H1 (cell line): ENCODE results near the gene PDZRN3. TPM values are rescaled to one million over a fixed set of nuclear protein-coding genes. Genes with fewer than 3 reads are reported as not detected.

Source experiments
- CTCF ChIA-PET: fragments of 300-600 bp; sonication (Branson Sonifier 250); formaldehyde crosslinking; loops from one replicate; lab custom pipeline; 2021; ENCODE audit not compliant: partially characterized antibody; lab: Charles Lee
- POLR2A ChIA-PET: fragments of 300-600 bp; sonication (Branson Sonifier 250); formaldehyde crosslinking; loops from one replicate; lab custom pipeline; 2021; ENCODE audit warnings: inconsistent platforms; ENCODE audit not compliant: partially characterized antibody; lab: Charles Lee
- DNase-seq, 2 experiments: peaks; one replicate each; pipeline versions ENCODE4 v3.0.0 to v3.0.0-alpha.2; 2010 to 2022; ENCODE audit warnings: low spot score in 2 of 2, low read depth in 1 of 2, mixed read lengths in 1 of 2
- FAIRE-seq: peaks from 2 replicates; lab custom pipeline; 2011; peaks lifted over from hg19 to GRCh38; lab: Jason Lieb, UNC
- H2AFZ ChIP-seq: 2 replicates; pipeline ENCODE4 v1.8.1; 2012; ENCODE audit warnings: low read length, inconsistent platforms
- H2AK5ac ChIP-seq: 2 replicates; pipeline ENCODE4 v1.6.1; 2013; ENCODE audit warnings: low read depth, low read length
- H2BK120ac ChIP-seq: replicated peaks from 2 replicates; pipeline ENCODE3; 2013; ENCODE audit warnings: low read depth, low read length, inconsistent platforms
- H2BK12ac ChIP-seq: 2 replicates; pipeline ENCODE4 v1.6.1; 2013; ENCODE audit warnings: low read depth, low read length
- H2BK15ac ChIP-seq: 2 replicates; pipeline ENCODE4 v1.6.1; 2013; ENCODE audit warnings: low read length
- H2BK20ac ChIP-seq: 2 replicates; pipeline ENCODE4 v1.6.1; 2013; ENCODE audit warnings: low read length
- H2BK5ac ChIP-seq: 2 replicates; pipeline ENCODE4 v1.6.1; 2013; ENCODE audit warnings: low read depth, low read length
- H3K14ac ChIP-seq: 2 replicates; pipeline ENCODE4 v1.6.1; 2013; ENCODE audit warnings: inconsistent platforms; ENCODE audit not compliant: insufficient read length
- H3K18ac ChIP-seq: 2 replicates; pipeline ENCODE4 v1.6.1; 2013; ENCODE audit warnings: low read length; ENCODE audit errors: extremely low read depth
- H3K23ac ChIP-seq: 2 replicates; pipeline ENCODE4 v1.6.1; 2013; ENCODE audit warnings: inconsistent platforms; ENCODE audit not compliant: insufficient read length
- H3K23me2 ChIP-seq: 2 replicates; pipeline ENCODE4 v1.6.1; 2013; ENCODE audit warnings: low read depth, low read length
- H3K27ac ChIP-seq: 2 replicates; pipeline ENCODE4 v1.6.1; 2011; ENCODE audit warnings: low read depth, low read length, inconsistent platforms
- H3K27me3 ChIP-seq, 4 experiments: replicated peaks in 1 of 4; 1 replicate in 1 of 4; 2 replicates in 3 of 4; pipeline versions ENCODE4 v1.6.1 to v1.8.1; 2011 to 2013; ENCODE audit warnings: low read length in 3 of 4, mild to moderate bottlenecking in 3 of 4, inconsistent platforms in 2 of 4, mixed read lengths in 2 of 4, moderate library complexity in 1 of 4; ENCODE audit not compliant: control insufficient read depth in 3 of 4, insufficient read depth in 3 of 4; ENCODE audit errors: extremely low read depth in 1 of 4
- H3K36me3 ChIP-seq, 4 experiments: 2 replicates each; pipeline versions ENCODE4 v1.6.1 to v1.8.1; 2011 to 2013; ENCODE audit warnings: mild to moderate bottlenecking in 4 of 4, low read length in 3 of 4, moderate library complexity in 2 of 4, control low read depth in 1 of 4, inconsistent platforms in 1 of 4; ENCODE audit not compliant: insufficient read depth in 4 of 4, control insufficient read depth in 2 of 4
- H3K4ac ChIP-seq: replicated peaks from 2 replicates; pipeline ENCODE3; 2013; ENCODE audit warnings: low read length, low read depth, mixed read lengths, inconsistent platforms; ENCODE audit not compliant: insufficient read length
- H3K4me1 ChIP-seq, 4 experiments: replicated peaks in 1 of 4; 1 replicate in 1 of 4; 2 replicates in 3 of 4; pipeline versions ENCODE4 v1.6.1 to v1.8.1; 2011 to 2013; ENCODE audit warnings: low read length in 3 of 4, inconsistent platforms in 2 of 4, mixed read lengths in 1 of 4; ENCODE audit not compliant: insufficient read depth in 4 of 4, control insufficient read depth in 3 of 4
- H3K4me2 ChIP-seq, 2 experiments: 2 replicates each; pipeline versions ENCODE4 v1.6.1 to v1.8.1; 2011 to 2013; ENCODE audit warnings: low read depth in 2 of 2, low read length in 2 of 2, control low read depth in 1 of 2, inconsistent platforms in 1 of 2, mild to moderate bottlenecking in 1 of 2; ENCODE audit not compliant: insufficient read depth in 1 of 2
- H3K4me3 ChIP-seq, 4 experiments: fragments of 200-600, 300-600 bp in 1 of 4; sonication (generic), shearing (Covaris generic), sonication (Bioruptor Twin) in 1 of 4; 2 replicates each; pipeline versions ENCODE4 v1.5.1 to v1.8.1; 2011 to 2016; ENCODE audit warnings: low read length in 4 of 4, low read depth in 3 of 4, control low read depth in 2 of 4, inconsistent platforms in 2 of 4, mild to moderate bottlenecking in 2 of 4, mixed read lengths in 1 of 4, moderate library complexity in 1 of 4; ENCODE audit not compliant: insufficient read depth in 2 of 4; ENCODE audit errors: extremely low read depth in 1 of 4
- H3K56ac ChIP-seq: replicated peaks from 2 replicates; pipeline ENCODE3; 2013; ENCODE audit warnings: low read depth, mild to moderate bottlenecking, mixed read lengths, low read length, inconsistent platforms; ENCODE audit not compliant: insufficient read length
- H3K79me1 ChIP-seq: 2 replicates; pipeline ENCODE4 v1.6.1; 2013; ENCODE audit warnings: low read depth, low read length, control low read depth
- H3K79me2 ChIP-seq, 2 experiments: 2 replicates each; pipeline versions ENCODE4 v1.6.1 to v1.8.1; 2012 to 2013; ENCODE audit warnings: low read length in 2 of 2, mild to moderate bottlenecking in 2 of 2, inconsistent platforms in 1 of 2; ENCODE audit not compliant: insufficient read depth in 2 of 2, control insufficient read depth in 1 of 2
- H3K9ac ChIP-seq, 4 experiments: replicated peaks in 1 of 4; 1 replicate in 1 of 4; 2 replicates in 3 of 4; pipeline versions ENCODE4 v1.6.1 to v1.8.1; 2011 to 2013; ENCODE audit warnings: low read depth in 3 of 4, low read length in 3 of 4, control low read depth in 2 of 4, mild to moderate bottlenecking in 2 of 4, moderate library complexity in 2 of 4, inconsistent platforms in 1 of 4; ENCODE audit errors: extremely low read depth in 1 of 4
- H3K9me3 ChIP-seq, 2 experiments: 2 replicates each; pipeline versions ENCODE4 v1.6.1 to v1.8.1; 2012 to 2013; ENCODE audit warnings: mild to moderate bottlenecking in 2 of 2, moderate library complexity in 2 of 2, control low read depth in 1 of 2, inconsistent platforms in 1 of 2, low read depth in 1 of 2, low read length in 1 of 2, mixed read lengths in 1 of 2; ENCODE audit not compliant: insufficient read depth in 2 of 2
- H4K20me1 ChIP-seq, 2 experiments: replicated peaks in 1 of 2; 2 replicates each; pipeline versions ENCODE3 to v1.8.1; 2011 to 2013; ENCODE audit warnings: inconsistent platforms in 2 of 2, low read length in 2 of 2, mild to moderate bottlenecking in 1 of 2; ENCODE audit not compliant: insufficient read depth in 2 of 2, control insufficient read depth in 1 of 2
- H4K5ac ChIP-seq: 2 replicates; pipeline ENCODE4 v1.6.1; 2013; ENCODE audit warnings: low read length, low read depth, mixed read lengths, inconsistent platforms; ENCODE audit not compliant: insufficient read length
- H4K8ac ChIP-seq: 2 replicates; pipeline ENCODE4 v1.8.0; 2013; ENCODE audit warnings: mild to moderate bottlenecking, moderate library complexity, low read length, inconsistent platforms; ENCODE audit not compliant: insufficient read depth; ENCODE audit errors: extremely low read depth
- H4K91ac ChIP-seq: replicated peaks from 2 replicates; pipeline ENCODE3; 2013; ENCODE audit warnings: low read length, mixed read lengths, inconsistent platforms; ENCODE audit not compliant: insufficient read length
- BACH1 ChIP-seq: IDR thresholded peaks from 2 replicates; pipeline ENCODE4 v1.6.1; 2012; ENCODE audit warnings: low read length, improper control_type of control experiment
- CBX8 ChIP-seq: fragments of 300-800, 300-1000 bp; sonication (generic); IDR thresholded peaks from 2 replicates; pipeline ENCODE4 v1.7.1; 2016; ENCODE audit warnings: low read depth, low read length, borderline replicate concordance
- CHD2 ChIP-seq: IDR thresholded peaks from 2 replicates; pipeline ENCODE4 v1.6.1; 2012; ENCODE audit warnings: low read length, improper control_type of control experiment
- GTF2F1 ChIP-seq: IDR thresholded peaks from 2 replicates; pipeline ENCODE4 v1.6.1; 2012; ENCODE audit warnings: low read depth, low read length, improper control_type of control experiment, borderline replicate concordance
- KDM1A ChIP-seq: fragments of 200-600, 300-600 bp; sonication (generic); IDR thresholded peaks from 2 replicates; pipeline ENCODE4 v1.7.1; 2016; ENCODE audit warnings: mild to moderate bottlenecking, low read length, borderline replicate concordance
- PHF8 ChIP-seq: fragments of 200-600 bp; sonication (generic); conservative IDR thresholded peaks from 2 replicates; pipeline ENCODE4 v1.7.1; 2012; ENCODE audit warnings: low read depth, mild to moderate bottlenecking, inconsistent platforms, low read length, moderate library complexity
- YY1 ChIP-seq: IDR thresholded peaks from 2 replicates; pipeline ENCODE4 v1.6.1; 2011; ENCODE audit warnings: low read depth, mild to moderate bottlenecking, low read length
- WGBS, 2 experiments: shearing (Covaris generic) in 1 of 2; methylation state at CpG; one replicate each; pipeline versions ENCODE4 v1.1.6 to v1.1.7; 2013 to 2015; ENCODE audit warnings: low lambda C conversion rate in 2 of 2, mixed read lengths in 2 of 2, inconsistent platforms in 1 of 2, low coverage in 1 of 2, missing lambda C conversion rate in 1 of 2; ENCODE audit not compliant: insufficient replicate concordance in 2 of 2, insufficient coverage in 1 of 2, insufficient read length in 1 of 2; ENCODE audit errors: extremely low coverage in 1 of 2, missing lambda C conversion rate in 1 of 2; 5-methylcytosine and 5-hydroxymethylcytosine counted together
- polyA plus RNA-seq, 7 experiments: library from polyadenylated mRNA; depleted of rRNA in 3 of 7; stranded (reverse) in 5 of 7; unstranded in 2 of 7; fragments of >200 nt in 5 of 7; fragments of 200-250 nt in 2 of 7; gene quantifications; 1 replicate in 5 of 7; 2 replicates in 1 of 7; 4 replicates in 1 of 7; pipeline versions ENCODE4 v1.2.1 to v1.2.3, GENCODE V29; 2011 to 2013; ENCODE audit warnings: missing spikeins in 2 of 7, mixed read lengths in 2 of 7
- total RNA-seq: library from RNA; stranded (reverse); fragmentation: NEBNext Ultra II Directional; extraction: Animal tissue kit (Norgen Biotek cat#: 25700); gene quantifications from 2 replicates; pipeline ENCODE4 v1.2.1, GENCODE V29; 2021
- TF ChIP-seq, protein P1 (sequence below): IDR thresholded peaks from 2 replicates; pipeline ENCODE4 v1.6.1; 2011; ENCODE audit warnings: low read length, improper control_type of control experiment

PDZRN3 gene
- total and polyA plus RNA-seq, 2 of the 8 experiments (the other 6 are each of a cell fraction or from before 2014, with no cell fraction given), result 4.2 to 20.5 TPM

GRCh38 chr3:73447111-73447510, 177.6 kb downstream of the PDZRN3 start:
- Histone ChIP-seq H3K27me3 (no peaks in the 10 kb centered on the region), H3K56ac (no peak overlapping the region), H3K36me3 (no peaks in the 10 kb centered on the region), H2AFZ (no peak overlapping the region), H2AK5ac (no peak overlapping the region), H2BK5ac (no peak overlapping the region), H2BK20ac (no peak overlapping the region), H3K18ac (no peak overlapping the region), H3K4me1 (peaks cover 0 to 10% (median 8%) of the 10 kb centered on the region in 4 experiments; a peak in 4 of 7 replicates), H2BK15ac (no peak overlapping the region), H3K14ac (no peak overlapping the region), H2BK12ac (no peak overlapping the region), H3K4me3 (no peak overlapping the region), H4K5ac (no peak overlapping the region), H4K8ac (no peak overlapping the region), H2BK120ac (no peak overlapping the region), H3K23me2 (no peaks in the 10 kb centered on the region), H4K20me1 (no peaks in the 10 kb centered on the region), H3K27ac (no peak overlapping the region), H3K23ac (no peak overlapping the region), H3K9ac (no peak overlapping the region), H3K9me3 (no peaks in the 10 kb centered on the region), H3K79me1 (no peaks in the 10 kb centered on the region; the same call in 1 of the 2 replicates), H3K4ac (no peak overlapping the region), H3K79me2 (no peaks in the 10 kb centered on the region; a peak in 1 of 4 replicates), H3K4me2 (no peak overlapping the region), H4K91ac (no peak overlapping the region)
- TF ChIP-seq, protein P1, sequence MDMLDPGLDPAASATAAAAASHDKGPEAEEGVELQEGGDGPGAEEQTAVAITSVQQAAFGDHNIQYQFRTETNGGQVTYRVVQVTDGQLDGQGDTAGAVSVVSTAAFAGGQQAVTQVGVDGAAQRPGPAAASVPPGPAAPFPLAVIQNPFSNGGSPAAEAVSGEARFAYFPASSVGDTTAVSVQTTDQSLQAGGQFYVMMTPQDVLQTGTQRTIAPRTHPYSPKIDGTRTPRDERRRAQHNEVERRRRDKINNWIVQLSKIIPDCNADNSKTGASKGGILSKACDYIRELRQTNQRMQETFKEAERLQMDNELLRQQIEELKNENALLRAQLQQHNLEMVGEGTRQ, result no peak
- no peak for TF ChIP-seq CHD2
- no peak for TF ChIP-seq CBX8
- no peak for TF ChIP-seq YY1
- no peak for TF ChIP-seq BACH1
- TF ChIP-seq PHF8, result no peak
- no peak for TF ChIP-seq GTF2F1
- TF ChIP-seq KDM1A, result no peak
- FAIRE-seq (no peak), DNase-seq (no peak)
- ChIA-PET POLR2A (no interaction called here), CTCF (interaction anchor here (0.6 to 1.9 kb wide), 3 partner anchors 53 to 1695 kb away, joined by 3 to 5 read pairs (median 3); no protein-coding TSS in a partner anchor)
- WGBS, 2 experiments, result 83% methylated on average over 6 of the region's 6 CpGs; no CpG with 5 or more reads in 1 of the 2 experiments
